Fibroblast of lung (primary cell): Measurements from ENCODE around the gene GOT1. TPM values are rescaled to one million over a fixed set of nuclear protein-coding genes. Genes with fewer than 3 reads are reported as not detected.

Experiments used
- DNase-seq, 2 donors: peaks; one replicate each; pipeline versions ENCODE4 v3.0.0 to v3.0.0-alpha.2; 2010; ENCODE audit warnings: low read depth in 2 of 2
- H2AFZ ChIP-seq: 2 replicates; pipeline ENCODE4 v1.5.1; 2012; ENCODE audit warnings: low read length, control low read depth, inconsistent platforms
- H3K27ac ChIP-seq: 2 replicates; pipeline ENCODE4 v1.5.1; 2011; ENCODE audit warnings: low read length, control low read depth; ENCODE audit not compliant: insufficient read depth
- H3K27me3 ChIP-seq: 2 replicates; pipeline ENCODE4 v1.5.1; 2011; ENCODE audit warnings: mild to moderate bottlenecking, low read length; ENCODE audit not compliant: control insufficient read depth, insufficient read depth
- H3K36me3 ChIP-seq: 2 replicates; pipeline ENCODE4 v1.5.1; 2011; ENCODE audit warnings: low read length; ENCODE audit not compliant: control insufficient read depth, insufficient read depth
- H3K4me1 ChIP-seq: 2 replicates; pipeline ENCODE4 v1.5.1; 2011; ENCODE audit warnings: low read length; ENCODE audit not compliant: control insufficient read depth, insufficient read depth; ENCODE audit errors: extremely low read depth
- H3K4me2 ChIP-seq: 2 replicates; pipeline ENCODE4 v1.5.1; 2011; ENCODE audit warnings: low read length, control low read depth; ENCODE audit not compliant: insufficient read depth; ENCODE audit errors: extremely low read depth
- H3K4me3 ChIP-seq, 4 experiments: fragments of 200-600 bp in 1 of 4; sonication (generic) in 1 of 4; replicated peaks in 1 of 4; 2 replicates each; pipeline ENCODE4 v1.5.1; 2011 to 2016; ENCODE audit warnings: low read length in 4 of 4, low read depth in 3 of 4, mild to moderate bottlenecking in 3 of 4, control low read depth in 2 of 4, inconsistent platforms in 1 of 4, mixed read lengths in 1 of 4; ENCODE audit not compliant: insufficient read depth in 1 of 4; ENCODE audit errors: control extremely low read depth in 1 of 4
- H3K79me2 ChIP-seq: 2 replicates; pipeline ENCODE4 v1.5.1; 2012; ENCODE audit warnings: mild to moderate bottlenecking, low read length, inconsistent platforms; ENCODE audit not compliant: control insufficient read depth, insufficient read depth
- H3K9ac ChIP-seq: 2 replicates; pipeline ENCODE4 v1.5.1; 2011; ENCODE audit warnings: mild to moderate bottlenecking, low read length, control low read depth; ENCODE audit not compliant: insufficient read depth
- H3K9me3 ChIP-seq: 2 replicates; pipeline ENCODE4 v1.5.1; 2012; ENCODE audit warnings: low read depth, low read length; ENCODE audit not compliant: control insufficient read depth, insufficient read depth
- H4K20me1 ChIP-seq: 2 replicates; pipeline ENCODE4 v1.5.1; 2011; ENCODE audit warnings: low read length; ENCODE audit not compliant: control insufficient read depth, insufficient read depth; ENCODE audit errors: extremely low read depth
- EZH2 ChIP-seq: IDR thresholded peaks from 2 replicates; pipeline ENCODE4 v1.5.1; 2012; ENCODE audit warnings: low read length, control low read depth, mild to moderate bottlenecking; ENCODE audit errors: missing control alignments
- polyA plus RNA-seq, 2 donors: library from polyadenylated mRNA; depleted of rRNA in 1 of 2; stranded (reverse) in 1 of 2; unstranded in 1 of 2; fragments of >200 nt; gene quantifications; 2 replicates each; pipeline ENCODE4 v1.2.1, GENCODE V29; 2011 to 2012; ENCODE audit warnings: missing spikeins in 1 of 2
- total RNA-seq: library from RNA; depleted of rRNA; stranded (reverse); fragments of >200 nt; gene quantifications from 2 replicates; pipeline ENCODE4 v1.2.1, GENCODE V29; 2014
- TF ChIP-seq, protein P1 (sequence below), 2 donors: IDR thresholded peaks in 1 of 2; conservative IDR thresholded peaks in 1 of 2; 1 replicate in 1 of 2; 2 replicates in 1 of 2; pipeline ENCODE4 v1.5.1; 2011 to 2012; ENCODE audit warnings: low read length in 2 of 2, control low read depth in 1 of 2, inconsistent platforms in 1 of 2, low read depth in 1 of 2, mild to moderate bottlenecking in 1 of 2

Gene GOT1
- total and polyA plus RNA-seq, 2 donors (not counting 1 experiment from before 2014, with no cell fraction given), result 20.8 to 52.2 TPM

DNA sequence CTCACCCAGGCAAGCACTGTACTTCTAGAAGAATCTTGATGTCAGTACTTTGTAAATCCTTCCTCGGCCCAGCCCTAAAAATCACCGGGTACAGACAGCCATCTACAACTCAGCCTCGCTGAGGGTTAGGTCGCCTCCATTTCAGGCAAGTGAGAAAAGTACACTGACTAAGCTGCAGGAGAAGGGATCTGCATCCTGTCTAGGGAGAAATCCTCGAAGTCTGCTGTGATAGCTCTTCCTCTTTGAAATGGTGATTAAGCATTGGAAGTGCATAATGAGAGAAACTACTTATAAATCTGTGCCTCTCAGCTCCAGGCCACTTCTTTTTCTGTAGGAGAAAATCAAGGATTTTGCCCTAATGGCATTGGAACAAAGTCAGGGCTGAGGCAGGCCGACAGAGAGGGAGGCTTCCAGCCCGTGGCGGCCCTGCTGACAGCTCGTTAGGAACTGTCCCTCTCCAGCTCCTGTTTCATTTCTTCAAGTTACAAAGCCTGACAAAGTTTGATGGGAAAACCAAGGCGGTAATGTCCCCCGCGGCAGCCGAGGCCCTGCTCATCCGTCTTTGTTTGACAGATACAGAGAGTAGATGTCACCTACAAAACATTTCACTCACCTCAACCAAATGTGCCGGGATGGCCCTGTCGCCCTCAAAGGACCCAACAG, 14.1 kb upstream of the GOT1 start:
- Histone ChIP-seq H3K9ac (no peak overlapping the region), H3K4me2 (no peak overlapping the region), H3K27ac (no peak overlapping the region), H3K36me3 (no peaks in the 10 kb centered on the region), H4K20me1 (no peaks in the 10 kb centered on the region), H3K79me2 (no peaks in the 10 kb centered on the region), H2AFZ (no peak overlapping the region), H3K4me1 (no peaks in the 10 kb centered on the region), H3K4me3 (no peak overlapping the region), H3K9me3 (no peaks in the 10 kb centered on the region), H3K27me3 (peaks cover 10% of the 10 kb centered on the region)
- no peak for DNase-seq
- no peak for TF ChIP-seq EZH2
- TF ChIP-seq, protein P1, sequence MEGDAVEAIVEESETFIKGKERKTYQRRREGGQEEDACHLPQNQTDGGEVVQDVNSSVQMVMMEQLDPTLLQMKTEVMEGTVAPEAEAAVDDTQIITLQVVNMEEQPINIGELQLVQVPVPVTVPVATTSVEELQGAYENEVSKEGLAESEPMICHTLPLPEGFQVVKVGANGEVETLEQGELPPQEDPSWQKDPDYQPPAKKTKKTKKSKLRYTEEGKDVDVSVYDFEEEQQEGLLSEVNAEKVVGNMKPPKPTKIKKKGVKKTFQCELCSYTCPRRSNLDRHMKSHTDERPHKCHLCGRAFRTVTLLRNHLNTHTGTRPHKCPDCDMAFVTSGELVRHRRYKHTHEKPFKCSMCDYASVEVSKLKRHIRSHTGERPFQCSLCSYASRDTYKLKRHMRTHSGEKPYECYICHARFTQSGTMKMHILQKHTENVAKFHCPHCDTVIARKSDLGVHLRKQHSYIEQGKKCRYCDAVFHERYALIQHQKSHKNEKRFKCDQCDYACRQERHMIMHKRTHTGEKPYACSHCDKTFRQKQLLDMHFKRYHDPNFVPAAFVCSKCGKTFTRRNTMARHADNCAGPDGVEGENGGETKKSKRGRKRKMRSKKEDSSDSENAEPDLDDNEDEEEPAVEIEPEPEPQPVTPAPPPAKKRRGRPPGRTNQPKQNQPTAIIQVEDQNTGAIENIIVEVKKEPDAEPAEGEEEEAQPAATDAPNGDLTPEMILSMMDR (conservative IDR thresholded peaks at IDR 0.05 in 1 of 2, IDR thresholded peaks at IDR 0.05 in 1 of 2; ENCODE audit: low read depth in 1 of 2, low read length in 2 of 2), result no peak

DNA sequence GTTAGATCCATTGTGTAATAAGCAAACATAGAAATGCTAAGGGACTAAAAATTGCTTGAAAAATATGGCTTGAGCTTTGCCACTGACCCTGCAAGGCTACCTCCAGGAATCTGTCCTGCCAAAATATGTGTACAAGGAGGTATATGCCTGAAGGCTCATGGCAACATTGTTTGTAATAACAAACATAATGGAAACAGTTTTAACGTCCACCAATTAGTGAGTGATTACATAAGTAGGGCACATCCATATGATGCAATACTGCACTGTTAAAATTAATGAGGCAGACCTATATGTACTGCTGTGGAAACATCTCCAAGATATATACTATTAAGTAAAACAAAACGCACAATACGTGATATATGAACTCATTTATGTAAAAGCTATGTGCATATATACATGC, 13.1 kb upstream of the GOT1 start:
- peaks cover 4% of the 10 kb centered on the region for H3K27me3 ChIP-seq
- no peaks in the 10 kb centered on the region for H4K20me1 ChIP-seq
- no peak overlapping the region for H2AFZ ChIP-seq
- H3K79me2 ChIP-seq, result no peaks in the 10 kb centered on the region
- DNase-seq, result no peak
- H3K36me3 ChIP-seq, result no peaks in the 10 kb centered on the region
- no peak for TF ChIP-seq EZH2
- TF ChIP-seq, protein P1 (conservative IDR thresholded peaks at IDR 0.05 in 1 of 2, IDR thresholded peaks at IDR 0.05 in 1 of 2; ENCODE audit: low read depth in 1 of 2, low read length in 2 of 2), result no peak
- no peak overlapping the region for H3K4me2 ChIP-seq
- no peak overlapping the region for H3K27ac ChIP-seq
- H3K4me3 ChIP-seq, result no peak overlapping the region
- H3K9ac ChIP-seq, result no peak overlapping the region
- no peaks in the 10 kb centered on the region for H3K4me1 ChIP-seq
- H3K9me3 ChIP-seq, result no peaks in the 10 kb centered on the region

DNA sequence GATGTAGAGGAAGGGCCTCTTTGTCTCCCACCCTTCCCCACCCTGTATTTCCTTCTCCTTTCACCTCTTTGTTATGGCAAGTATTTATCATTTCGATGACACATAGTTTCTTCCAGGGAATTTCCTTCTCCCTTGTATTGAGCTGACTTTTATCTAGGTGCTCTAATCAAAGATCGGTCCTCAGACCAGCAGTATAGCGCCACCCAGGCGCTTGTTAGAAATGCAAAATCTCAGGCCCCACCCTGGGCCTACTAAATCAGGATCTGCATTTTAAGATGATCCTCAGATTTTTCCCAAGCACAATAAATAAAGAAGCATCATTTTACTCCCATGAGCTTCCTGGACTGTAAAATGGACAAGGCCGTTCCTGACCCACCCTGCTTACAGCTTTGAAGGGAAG, 12.0 kb upstream of the GOT1 start:
- no peak for DNase-seq
- Histone ChIP-seq H4K20me1 (no peaks in the 10 kb centered on the region), H3K27ac (no peak overlapping the region), H3K79me2 (no peaks in the 10 kb centered on the region), H3K27me3 (peaks cover 4% of the 10 kb centered on the region), H3K4me3 (no peak overlapping the region), H3K4me2 (no peak overlapping the region), H3K4me1 (no peaks in the 10 kb centered on the region), H2AFZ (no peak overlapping the region), H3K9me3 (no peaks in the 10 kb centered on the region), H3K9ac (no peak overlapping the region), H3K36me3 (no peaks in the 10 kb centered on the region)
- TF ChIP-seq, protein P1 (conservative IDR thresholded peaks at IDR 0.05 in 1 of 2, IDR thresholded peaks at IDR 0.05 in 1 of 2; ENCODE audit: low read depth in 1 of 2, low read length in 2 of 2), result no peak
- TF ChIP-seq EZH2, result no peak
